ENCODE results near the gene RTP2. TPM values are rescaled to one million over a fixed set of nuclear protein-coding genes. Genes with fewer than 3 reads are reported as not detected.
"Not testable (repeated sequence)": the region's sequence is repeated elsewhere in the genome, so short reads cannot be mapped to it uniquely, and the experiment has no call there.

The RTP2 gene
- total RNA-seq, 2 donors from 2014 or later = not detected

- no peak for ATAC-seq (ENCODE audit: insufficient number of reproducible peaks, low FRiP score, low read depth)
Observed at GRCh38 chr3:187689984-187690383, 12.4 kb downstream of the RTP2 start.

DNA sequence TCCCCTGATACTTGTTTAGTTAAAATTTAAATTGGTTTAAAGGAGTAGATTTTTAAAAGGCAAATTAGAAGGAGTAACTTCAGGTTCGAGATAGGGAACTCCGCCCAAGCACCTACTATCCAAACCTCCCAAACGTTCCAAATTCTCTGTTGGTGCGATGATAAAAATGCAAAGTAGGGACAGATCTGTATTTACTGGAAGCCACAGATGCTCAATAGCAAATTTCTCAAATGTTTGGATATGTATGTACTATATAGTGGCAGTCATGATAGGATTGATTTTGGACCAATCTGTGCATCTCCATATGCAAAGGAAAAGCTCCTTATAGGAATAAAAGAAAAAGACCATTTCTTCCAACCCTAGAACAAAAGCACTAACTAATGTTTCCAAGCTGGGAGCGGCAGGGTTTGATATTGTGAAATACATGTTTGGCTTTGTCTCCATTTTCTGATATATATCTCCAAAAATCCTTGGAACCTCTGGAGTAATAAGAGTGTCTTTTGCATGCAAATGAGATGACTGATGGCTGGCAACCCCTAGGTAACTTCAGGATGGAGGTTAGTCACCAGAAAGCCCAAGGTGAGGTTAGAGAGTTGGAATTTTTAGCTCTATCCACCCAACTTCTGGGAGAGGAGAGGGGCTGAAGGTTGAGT lies 15.6 kb downstream of the RTP2 start:
- DNase-seq (ENCODE audit: low spot score) (no peak), ATAC-seq (ENCODE audit: insufficient number of reproducible peaks, low FRiP score, low read depth) (no peak)
- Histone ChIP-seq H3K4me3 (no peak overlapping the region), H3K9me3 (peaks cover 11% of the 10 kb centered on the region), H3K27ac (no peak overlapping the region), H3K27me3 (replicated peaks; ENCODE audit: insufficient read depth) (no peaks in the 10 kb centered on the region), H3K36me3 (no peaks in the 10 kb centered on the region), H3K4me1 (ENCODE audit: control insufficient read depth in 1 of 2, low read depth in 2 of 2) (no peaks in the 10 kb centered on the region)
- TF ChIP-seq CTCF (IDR thresholded peaks at IDR 0.05) = no peak

More at GRCh38 chr3:187689984-187690383, 12.4 kb downstream of the RTP2 start:
- no peak for TF ChIP-seq CTCF (IDR thresholded peaks at IDR 0.05)
- Histone ChIP-seq H3K27me3 (replicated peaks; ENCODE audit: insufficient read depth) (no peaks in the 10 kb centered on the region), H3K9me3 (peaks cover 11% of the 10 kb centered on the region), H3K36me3 (no peaks in the 10 kb centered on the region), H3K27ac (no peak overlapping the region), H3K4me1 (ENCODE audit: control insufficient read depth in 1 of 2, low read depth in 2 of 2) (no peaks in the 10 kb centered on the region), H3K4me3 (no peak overlapping the region)
- no peak for DNase-seq (ENCODE audit: low spot score)

GRCh38 chr3:187685948-187686347 lies 16.4 kb downstream of the RTP2 start:
- H3K4me1 ChIP-seq (ENCODE audit: control insufficient read depth in 1 of 2, low read depth in 2 of 2) = no peaks in the 10 kb centered on the region
- ATAC-seq (ENCODE audit: insufficient number of reproducible peaks, low FRiP score, low read depth) = no peak
- no peak for DNase-seq (ENCODE audit: low spot score)

GRCh38 chr3:187684880-187685279 lies 17.5 kb downstream of the RTP2 start:
- no peak overlapping the region for H3K4me3 ChIP-seq
- ATAC-seq (ENCODE audit: insufficient number of reproducible peaks, low FRiP score, low read depth) (no peak), DNase-seq (ENCODE audit: low spot score) (no peak)
- no peaks in the 10 kb centered on the region for H3K4me1 ChIP-seq (ENCODE audit: control insufficient read depth in 1 of 2, low read depth in 2 of 2)
- no peak for TF ChIP-seq CTCF (IDR thresholded peaks at IDR 0.05)
- peaks cover 11% of the 10 kb centered on the region for H3K9me3 ChIP-seq
- H3K27ac ChIP-seq = no peak overlapping the region
- H3K36me3 ChIP-seq = no peaks in the 10 kb centered on the region
- no peaks in the 10 kb centered on the region for H3K27me3 ChIP-seq (replicated peaks; ENCODE audit: insufficient read depth)

More at GRCh38 chr3:187685948-187686347, 16.4 kb downstream of the RTP2 start:
- no peak overlapping the region for H3K4me3 ChIP-seq
- peaks cover 11% of the 10 kb centered on the region for H3K9me3 ChIP-seq
- no peaks in the 10 kb centered on the region for H3K36me3 ChIP-seq
- H3K27ac ChIP-seq = no peak overlapping the region
- no peak for TF ChIP-seq CTCF (IDR thresholded peaks at IDR 0.05)
- H3K27me3 ChIP-seq (replicated peaks; ENCODE audit: insufficient read depth) = no peaks in the 10 kb centered on the region

DNA sequence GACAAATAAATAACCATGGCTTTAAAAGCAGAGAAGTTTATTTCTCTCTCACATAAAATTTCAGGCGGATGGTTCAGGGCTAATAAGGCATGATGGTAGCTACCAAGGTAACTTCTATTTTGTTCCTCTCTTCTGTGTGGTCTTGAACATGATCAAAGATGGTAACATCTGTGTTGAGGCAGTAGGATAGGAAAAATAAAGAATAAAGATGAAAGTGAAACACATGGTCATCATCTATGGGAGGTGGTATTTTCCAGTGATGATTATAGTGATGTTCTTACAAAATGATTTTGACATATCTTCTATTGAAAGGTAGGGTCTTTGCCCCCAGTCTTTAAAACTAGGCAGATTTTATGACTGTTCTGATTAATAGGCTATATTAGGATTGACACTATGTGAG lies 17.9 kb downstream of the RTP2 start:
- Histone ChIP-seq H3K4me1 (ENCODE audit: control insufficient read depth in 1 of 2, low read depth in 2 of 2) (peaks cover 0 to 1% of the 10 kb centered on the region in 2 donors), H3K27me3 (replicated peaks; ENCODE audit: insufficient read depth) (no peaks in the 10 kb centered on the region), H3K4me3 (no peak overlapping the region), H3K9me3 (peaks cover 11% of the 10 kb centered on the region), H3K36me3 (no peaks in the 10 kb centered on the region), H3K27ac (no peak overlapping the region)
- no peak for TF ChIP-seq CTCF (IDR thresholded peaks at IDR 0.05)
- no peak for ATAC-seq (ENCODE audit: insufficient number of reproducible peaks, low FRiP score, low read depth)
- DNase-seq (ENCODE audit: low spot score) = no peak

- H3K9me3 ChIP-seq = peaks cover 11% of the 10 kb centered on the region
- not testable (repeated sequence) for ATAC-seq (ENCODE audit: insufficient number of reproducible peaks, low FRiP score, low read depth); DNase-seq (ENCODE audit: low spot score); H3K4me3 ChIP-seq; H3K36me3 ChIP-seq; H3K4me1 ChIP-seq (ENCODE audit: control insufficient read depth in 1 of 2, low read depth in 2 of 2); H3K27me3 ChIP-seq (replicated peaks; ENCODE audit: insufficient read depth); H3K27ac ChIP-seq
Observed at GRCh38 chr3:187681756-187682155, 20.6 kb downstream of the RTP2 start.
